OCI-LY7 (cell line): ENCODE data around the gene HTT.

Experiments
- EZH2phosphoT487 ChIP-seq: fragments of 200-600 bp; sonication (generic); IDR thresholded peaks from 2 replicates; pipeline ENCODE4 v1.6.1; 2018; ENCODE audit warnings: low read depth, borderline replicate concordance, mild to moderate bottlenecking, mixed run types, antibody characterized with exemption, low read length, moderate library complexity, mixed read lengths
- TF ChIP-seq, protein P1 (sequence below): fragments of 200-600 bp; sonication (generic); conservative IDR thresholded peaks from 2 replicates; pipeline ENCODE4 v1.5.1; 2014; ENCODE audit warnings: mild to moderate bottlenecking, antibody characterized with exemption, low read length, moderate library complexity, mixed read lengths

GRCh38 chr4:3233391-3234071 lies 159.1 kb downstream of the HTT start:
- TF ChIP-seq, protein P1, sequence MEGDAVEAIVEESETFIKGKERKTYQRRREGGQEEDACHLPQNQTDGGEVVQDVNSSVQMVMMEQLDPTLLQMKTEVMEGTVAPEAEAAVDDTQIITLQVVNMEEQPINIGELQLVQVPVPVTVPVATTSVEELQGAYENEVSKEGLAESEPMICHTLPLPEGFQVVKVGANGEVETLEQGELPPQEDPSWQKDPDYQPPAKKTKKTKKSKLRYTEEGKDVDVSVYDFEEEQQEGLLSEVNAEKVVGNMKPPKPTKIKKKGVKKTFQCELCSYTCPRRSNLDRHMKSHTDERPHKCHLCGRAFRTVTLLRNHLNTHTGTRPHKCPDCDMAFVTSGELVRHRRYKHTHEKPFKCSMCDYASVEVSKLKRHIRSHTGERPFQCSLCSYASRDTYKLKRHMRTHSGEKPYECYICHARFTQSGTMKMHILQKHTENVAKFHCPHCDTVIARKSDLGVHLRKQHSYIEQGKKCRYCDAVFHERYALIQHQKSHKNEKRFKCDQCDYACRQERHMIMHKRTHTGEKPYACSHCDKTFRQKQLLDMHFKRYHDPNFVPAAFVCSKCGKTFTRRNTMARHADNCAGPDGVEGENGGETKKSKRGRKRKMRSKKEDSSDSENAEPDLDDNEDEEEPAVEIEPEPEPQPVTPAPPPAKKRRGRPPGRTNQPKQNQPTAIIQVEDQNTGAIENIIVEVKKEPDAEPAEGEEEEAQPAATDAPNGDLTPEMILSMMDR, result no peak
- no peak for TF ChIP-seq EZH2phosphoT487
